ENCODE measurements around the gene COL5A1.

The COL5A1 gene

GRCh38 chr9:134728021-134728795 lies 86.6 kb downstream of the COL5A1 start:
- no peak for DNase-seq (ENCODE audit: low spot score)

DNA sequence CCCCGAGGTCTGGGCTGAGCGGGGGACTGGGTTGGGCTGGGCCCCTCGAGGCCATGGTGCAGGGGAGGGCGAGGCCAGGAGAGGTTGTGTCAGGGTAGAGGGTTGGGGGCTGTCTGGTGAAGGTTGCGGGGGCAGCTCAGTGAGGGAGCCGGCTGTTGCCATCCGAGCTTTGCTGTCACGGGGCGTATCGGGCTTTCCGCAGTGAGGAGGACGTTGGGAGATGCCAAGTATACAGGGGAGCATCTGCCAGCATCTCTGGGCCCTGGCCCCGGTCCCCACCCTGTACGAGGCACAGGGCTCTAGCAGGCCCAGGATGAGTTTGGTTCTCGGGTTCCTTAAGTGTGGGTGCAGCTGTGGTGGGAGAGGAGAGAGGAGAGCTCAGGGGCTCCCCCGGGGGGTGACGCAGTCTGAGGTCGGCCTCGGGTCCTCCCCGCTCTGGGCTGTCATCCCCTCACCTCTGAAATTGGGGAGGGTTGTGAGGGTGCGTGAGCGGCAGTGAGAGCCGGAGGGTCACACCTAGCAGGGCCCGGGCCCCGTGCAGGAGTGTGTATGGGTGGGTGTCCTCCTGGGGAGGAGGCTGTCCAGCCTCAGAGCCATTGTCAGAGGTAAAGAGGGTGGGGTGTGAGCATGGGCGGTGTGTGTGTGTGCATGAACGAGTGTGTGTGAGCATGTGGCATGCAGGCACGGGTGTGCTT lies 87.3 kb downstream of the COL5A1 start:
- no peak for DNase-seq (ENCODE audit: low spot score)

DNA sequence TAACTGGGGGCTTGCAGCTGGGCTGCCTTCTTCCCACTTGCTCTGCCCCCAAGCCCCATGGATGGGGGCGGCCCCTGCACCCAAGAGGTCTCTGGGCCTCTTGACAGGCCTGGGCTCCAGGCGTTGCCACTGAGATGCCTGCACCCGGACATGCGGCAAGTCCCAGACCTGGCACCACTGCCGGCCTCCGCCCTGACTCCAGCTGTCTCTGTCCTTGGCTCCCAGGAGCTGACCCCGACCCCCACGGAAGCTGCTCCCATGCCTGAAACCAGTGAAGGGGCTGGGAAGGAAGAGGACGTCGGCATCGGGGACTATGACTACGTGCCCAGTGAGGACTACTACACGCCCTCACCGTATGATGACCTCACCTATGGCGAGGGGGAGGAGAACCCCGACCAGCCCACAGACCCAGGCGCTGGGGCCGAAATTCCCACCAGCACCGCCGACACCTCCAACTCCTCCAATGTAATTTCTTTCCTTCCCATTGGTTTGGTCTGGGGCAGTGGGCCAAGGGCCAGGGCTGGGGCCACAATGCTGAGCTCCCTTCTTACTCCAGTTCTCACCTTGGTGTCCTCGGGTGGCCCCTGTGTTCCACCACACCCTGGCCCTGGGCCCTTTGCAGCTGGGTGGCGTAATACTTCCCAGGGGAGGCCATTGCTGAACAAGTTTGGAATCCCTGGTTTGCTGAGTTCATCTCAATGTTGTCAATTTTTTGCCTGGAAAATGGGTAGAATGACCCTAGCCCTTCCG lies 88.6 kb downstream of the COL5A1 start:
- DNase-seq (ENCODE audit: low spot score) = no peak

DNA sequence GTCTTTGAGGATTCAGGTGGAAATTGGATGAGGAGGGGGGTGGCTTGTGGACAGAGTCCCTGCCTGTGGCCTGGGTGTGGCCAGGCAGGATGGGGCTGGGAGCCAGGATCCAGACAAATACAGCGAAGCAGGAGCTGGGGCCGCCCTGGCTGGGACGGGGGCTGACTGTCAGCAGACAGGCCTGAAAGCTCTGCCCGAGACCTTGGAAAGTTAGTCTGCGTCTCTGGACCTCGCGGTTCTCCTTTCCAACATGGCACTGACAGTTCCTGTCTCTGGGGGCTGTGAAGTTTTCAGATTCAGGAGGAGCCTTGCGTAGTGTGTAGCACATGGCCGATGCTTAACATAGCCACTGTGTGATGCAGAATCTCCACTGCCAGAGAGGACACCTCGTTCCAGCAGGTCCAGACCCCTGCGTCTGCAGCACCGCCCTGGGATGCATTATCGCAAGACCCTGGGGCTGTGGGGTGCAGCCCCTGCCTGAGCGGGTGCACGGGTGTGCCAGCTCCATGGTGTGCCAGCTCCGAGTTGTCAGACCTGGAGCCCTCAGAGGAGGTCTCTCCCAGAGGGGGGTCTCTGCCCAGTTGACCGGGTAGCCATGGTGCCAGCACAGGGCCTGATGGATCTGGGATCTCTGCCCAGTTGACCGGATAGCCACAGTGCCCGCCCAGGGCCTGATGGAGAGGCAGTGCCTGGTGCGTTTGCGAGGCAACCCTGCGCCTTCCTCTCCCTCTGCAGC lies 89.3 kb downstream of the COL5A1 start:
- no peak for DNase-seq (ENCODE audit: low spot score)

DNA sequence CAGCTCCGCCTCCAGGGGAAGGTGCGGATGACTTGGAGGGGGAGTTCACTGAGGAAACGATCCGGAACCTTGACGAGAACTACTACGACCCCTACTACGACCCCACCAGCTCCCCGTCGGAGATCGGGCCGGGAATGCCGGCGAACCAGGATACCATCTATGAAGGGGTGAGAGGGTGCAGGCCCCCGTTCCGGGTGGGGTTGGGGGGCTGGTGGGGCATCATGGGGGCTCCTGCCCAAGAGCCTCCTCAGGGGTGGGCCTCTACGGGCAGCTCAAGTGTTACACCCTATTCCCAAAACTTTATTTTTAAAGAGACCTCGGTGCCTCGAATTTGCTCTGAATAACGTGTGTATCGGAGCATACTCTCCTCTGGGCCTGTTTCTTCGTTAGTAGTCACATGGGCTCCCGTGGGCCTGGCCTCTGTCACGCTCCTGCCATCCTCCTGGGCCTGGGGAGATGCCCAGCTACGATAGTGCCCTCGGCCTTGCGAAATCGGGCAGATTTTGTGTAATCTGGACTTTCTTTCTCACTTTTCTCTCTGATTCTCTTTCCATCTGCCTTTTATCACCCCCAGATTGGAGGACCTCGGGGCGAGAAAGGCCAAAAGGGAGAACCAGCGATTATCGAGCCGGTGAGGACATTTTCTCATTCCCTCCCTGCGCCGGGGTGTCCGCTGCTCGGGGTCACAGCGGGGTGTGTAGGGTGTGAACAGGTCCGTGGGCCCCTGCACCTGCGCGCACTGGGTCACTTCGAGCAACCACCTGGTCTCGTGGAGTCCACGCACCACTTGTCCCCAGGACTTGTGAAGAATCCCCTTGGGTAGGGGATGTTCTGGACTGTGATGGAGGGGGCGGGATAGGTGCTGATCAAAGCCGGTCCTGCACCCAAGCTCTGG lies 90.1 kb downstream of the COL5A1 start:
- no peak for DNase-seq (ENCODE audit: low spot score)

DNA sequence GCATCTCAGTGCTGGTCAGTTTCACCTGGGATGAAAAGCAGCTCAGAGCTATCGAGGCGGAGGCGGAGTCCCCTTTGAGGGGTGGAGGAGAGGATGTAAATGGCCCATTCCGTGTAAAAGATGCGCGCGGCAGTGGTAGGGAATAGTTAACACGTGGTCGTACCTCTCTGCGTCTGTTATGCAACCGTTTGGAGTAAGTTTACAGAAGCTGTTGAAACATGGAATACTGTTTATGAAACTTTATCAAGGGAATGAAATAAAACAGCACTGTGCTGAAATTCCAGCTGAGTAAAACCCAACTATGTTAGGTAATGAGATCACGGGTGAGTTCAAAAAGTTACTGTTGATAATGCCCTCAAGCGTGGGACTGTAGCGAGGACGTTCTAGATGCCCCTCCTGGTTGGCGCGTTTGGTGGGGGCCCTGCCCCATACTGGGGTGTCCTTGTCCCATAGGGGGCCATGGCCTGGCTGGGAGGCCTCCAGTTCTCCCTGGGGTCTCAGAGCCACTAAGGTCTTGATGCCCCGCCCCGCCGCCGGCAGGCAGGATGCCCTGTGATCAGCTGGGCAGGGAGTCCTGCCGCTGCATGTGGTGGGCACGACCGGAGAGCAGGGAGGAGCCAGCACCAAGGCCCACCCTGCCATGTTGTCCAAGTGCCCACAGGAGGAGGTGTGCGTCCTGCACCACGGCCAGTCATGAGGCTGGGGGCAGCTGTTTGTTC lies 90.9 kb downstream of the COL5A1 start:
- DNase-seq (ENCODE audit: low spot score) = no peak

DNA sequence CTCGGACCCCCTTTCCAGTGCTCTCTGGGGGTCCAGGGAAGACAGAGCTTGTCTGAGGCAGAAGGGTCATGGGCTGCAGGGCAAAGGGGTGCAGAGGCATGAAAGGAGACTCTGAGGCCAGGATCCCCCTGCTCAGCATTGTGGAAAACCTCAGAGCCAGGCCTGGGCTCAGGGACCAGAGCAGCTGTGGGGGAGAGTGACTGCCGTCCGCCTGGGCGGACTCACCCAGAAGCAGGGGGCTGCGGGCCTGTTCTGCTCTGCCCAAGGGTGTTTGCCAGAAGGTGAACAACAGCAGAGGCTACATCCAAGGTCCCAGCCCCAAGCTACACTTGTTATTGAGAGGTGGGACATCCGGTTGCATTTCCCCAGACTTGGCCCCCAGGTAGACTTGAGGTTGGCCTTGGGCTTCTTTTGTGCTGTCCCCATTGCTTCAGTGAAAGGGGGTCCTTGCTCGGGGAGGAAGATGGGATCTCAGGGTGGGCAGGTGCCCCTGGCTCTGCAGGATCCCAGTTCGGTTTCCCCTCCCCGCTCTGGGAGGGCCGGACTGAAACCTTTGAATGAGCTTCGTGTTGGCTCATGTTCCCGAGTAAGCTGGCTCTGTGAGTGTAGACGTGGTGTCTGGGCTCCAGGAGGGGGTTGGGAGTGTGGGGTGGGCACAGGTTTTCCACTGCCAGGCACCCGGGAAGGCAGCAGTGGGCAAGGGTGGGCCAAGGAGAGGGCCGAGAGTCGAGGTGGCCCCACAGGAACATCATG lies 92.1 kb downstream of the COL5A1 start:
- no peak for DNase-seq (ENCODE audit: low spot score)

- DNase-seq (ENCODE audit: low spot score) = no peak
These were observed 92.7 kb downstream of the COL5A1 start for GRCh38 chr9:134734270-134734669.

GRCh38 chr9:134735441-134736175 lies 94.0 kb downstream of the COL5A1 start:
- DNase-seq (ENCODE audit: low spot score) = peak; percentile 59

DNA sequence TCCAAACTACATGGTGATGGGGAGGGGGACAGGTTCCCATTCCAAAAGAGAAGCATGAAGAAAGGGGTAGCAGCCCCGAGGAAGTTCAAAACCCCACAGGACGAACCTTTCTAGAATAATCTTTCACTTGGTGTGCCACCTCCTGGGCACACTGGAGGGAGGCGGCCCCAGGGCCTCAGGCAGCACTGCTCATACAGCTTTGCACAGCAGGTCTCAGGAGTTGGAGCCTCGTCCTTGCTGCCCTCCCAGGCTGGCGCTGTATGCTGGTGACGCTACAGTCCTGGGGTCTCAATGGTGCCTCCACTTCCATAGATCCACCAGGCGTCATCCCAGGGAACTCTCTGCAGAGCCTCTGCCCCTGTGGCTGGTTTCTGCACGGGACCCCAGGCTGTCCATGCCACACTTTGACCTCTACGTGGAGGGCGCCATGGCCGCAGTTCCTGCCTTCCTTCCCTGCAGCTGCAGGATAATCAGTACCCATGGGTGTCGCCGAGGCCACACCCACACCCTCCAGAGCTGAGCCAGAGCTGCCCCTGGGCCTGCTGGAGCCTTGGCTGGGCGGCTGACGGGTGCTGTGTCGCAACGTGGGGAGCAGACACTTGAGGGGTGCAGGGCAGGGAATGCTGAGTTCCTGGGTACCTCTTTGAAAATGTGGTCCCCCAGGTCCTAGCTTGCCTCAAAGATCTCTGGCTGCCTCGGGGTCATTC lies 95.3 kb downstream of the COL5A1 start:
- no peak for DNase-seq (ENCODE audit: low spot score)

DNA sequence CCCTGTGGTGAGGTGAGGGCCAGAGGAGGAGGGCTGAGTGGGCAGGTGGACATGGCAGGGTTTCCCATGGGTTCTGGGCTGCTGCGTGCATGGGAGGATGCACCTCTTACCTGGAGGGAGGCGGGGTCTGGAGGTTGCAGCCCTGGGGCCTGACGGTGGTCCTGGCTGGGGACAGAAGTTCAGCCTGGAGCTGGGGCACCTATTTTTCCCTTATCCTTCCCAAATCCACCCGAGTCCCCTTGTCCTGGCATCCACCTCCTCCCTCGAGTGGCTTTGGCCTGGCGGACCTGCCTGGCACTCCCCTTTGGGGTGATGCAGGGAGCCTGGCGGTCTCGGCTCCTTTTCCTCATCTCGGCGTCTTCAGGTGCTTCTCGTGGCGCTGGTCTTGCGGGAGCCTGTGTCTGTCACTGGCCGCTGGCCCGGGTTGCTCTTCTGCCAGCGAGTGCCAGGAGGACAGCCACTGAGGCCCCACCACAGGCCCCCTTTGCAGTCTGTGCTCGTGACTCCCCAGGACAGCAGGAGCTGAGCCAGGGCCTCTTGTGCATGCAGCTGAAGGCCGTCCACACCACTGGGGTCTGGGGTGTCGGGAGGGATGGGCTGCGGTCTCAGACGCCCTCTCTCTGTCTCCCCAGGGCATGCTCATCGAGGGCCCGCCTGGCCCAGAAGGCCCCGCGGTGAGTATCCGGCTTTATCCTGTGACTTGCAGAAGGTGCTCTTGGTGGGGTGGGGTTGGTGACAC lies 96.4 kb downstream of the COL5A1 start:
- DNase-seq (ENCODE audit: low spot score) = no peak

GRCh38 chr9:134738869-134739659 lies 97.5 kb downstream of the COL5A1 start:
- DNase-seq (ENCODE audit: low spot score) = peak; percentile 85

DNA sequence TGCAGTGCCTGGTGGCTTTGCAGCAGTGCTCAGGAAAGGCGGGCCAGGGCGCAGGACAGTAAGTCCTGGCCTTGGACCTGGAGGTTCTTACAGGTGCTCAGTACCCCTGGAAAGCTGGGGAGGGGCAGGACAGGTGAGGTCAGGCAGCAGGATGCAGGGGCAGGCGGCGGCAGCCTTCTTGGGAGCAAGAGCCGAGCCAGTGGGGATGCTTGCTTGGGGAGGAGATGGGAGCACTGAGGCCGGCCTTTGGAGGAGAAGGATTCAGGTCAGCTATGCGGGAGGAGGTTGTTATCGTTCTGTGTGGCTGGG lies 98.0 kb downstream of the COL5A1 start:
- DNase-seq (ENCODE audit: low spot score) = no peak

DNA sequence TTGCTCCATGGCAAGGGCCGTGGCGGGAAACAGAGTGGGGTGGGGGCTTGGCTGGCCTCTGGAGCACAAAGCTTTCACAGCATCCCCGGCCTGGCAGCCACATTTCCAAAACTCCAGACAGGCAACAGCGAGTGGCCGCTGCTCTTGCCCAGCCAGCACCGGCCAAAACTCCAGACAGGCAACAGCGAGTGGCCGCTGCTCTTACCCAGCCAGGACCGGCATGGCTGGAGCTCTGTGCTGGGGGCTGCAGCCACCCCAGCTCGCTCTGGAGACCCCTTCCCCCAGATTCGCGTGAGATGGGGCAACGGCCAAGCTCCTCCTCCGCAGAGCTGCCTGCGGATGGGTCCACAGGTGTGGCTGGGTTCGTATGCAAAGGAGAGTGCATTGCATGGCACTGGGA lies 98.5 kb downstream of the COL5A1 start:
- DNase-seq (ENCODE audit: low spot score) = no peak

- no peak for DNase-seq (ENCODE audit: low spot score)
These were observed 100.2 kb downstream of the COL5A1 start for GRCh38 chr9:134741846-134742245.

DNA sequence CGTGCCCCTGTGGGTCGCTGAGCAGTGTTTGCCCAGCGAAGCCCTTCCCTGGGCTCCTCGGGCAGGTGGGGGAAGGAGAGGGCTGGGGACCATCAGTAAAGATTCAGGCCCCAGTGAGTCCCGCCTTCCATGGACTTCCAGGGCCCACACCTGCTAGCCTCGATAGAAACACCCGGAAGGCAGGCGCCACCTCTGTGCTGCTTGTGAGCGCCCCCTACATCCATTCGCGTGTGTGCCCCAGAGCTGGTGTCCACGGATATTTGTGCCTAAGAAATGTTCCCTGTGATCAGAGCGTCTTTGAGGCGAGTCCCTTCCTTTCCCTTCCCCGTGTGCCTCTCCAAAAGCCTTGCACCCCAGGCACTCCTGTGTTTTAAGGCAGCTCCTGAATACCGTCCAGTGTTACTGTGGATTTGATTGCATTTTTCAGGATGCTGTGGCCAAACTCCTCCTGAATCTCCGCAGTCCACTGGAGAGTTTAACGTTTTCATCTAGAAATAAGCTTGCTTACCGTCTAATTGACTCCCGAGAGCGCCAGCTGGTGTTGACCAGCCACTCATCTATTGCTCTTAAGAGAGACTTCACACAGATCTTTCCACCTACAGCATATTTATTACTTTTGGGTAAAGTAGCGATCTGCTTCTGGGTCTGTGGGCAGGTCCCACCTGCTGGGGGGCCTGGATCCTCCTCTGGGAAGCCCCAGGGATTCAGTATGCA lies 101.4 kb downstream of the COL5A1 start:
- no peak for DNase-seq (ENCODE audit: low spot score)

All from ecto neural progenitor cell (in vitro differentiated cells).